Choroid plexus epithelial cell (primary cell): ENCODE data around the gene LAMC3.

Experiments used
- DNase-seq: peaks from one replicate; pipeline ENCODE4 v3.0.0-alpha.2; 2010; ENCODE audit warnings: low read depth
- H3K4me3 ChIP-seq: 2 replicates; pipeline ENCODE4 v1.5.1; 2011; ENCODE audit warnings: low read depth, mild to moderate bottlenecking, control low read depth, low read length, moderate library complexity
- CTCF ChIP-seq: conservative IDR thresholded peaks from 2 replicates; pipeline ENCODE4 v1.5.1; 2011; ENCODE audit warnings: low read depth, mild to moderate bottlenecking, control low read depth, inconsistent platforms, low read length, moderate library complexity

Gene LAMC3

GRCh38 chr9:131092030-131092429 is 83.1 kb downstream of the LAMC3 start:
- no peak for DNase-seq
- TF ChIP-seq CTCF: no peak
- H3K4me3 ChIP-seq: no peak overlapping the region

GRCh38 chr9:131092548-131093440 is 83.8 kb downstream of the LAMC3 start:
- no peak overlapping the region for H3K4me3 ChIP-seq
- TF ChIP-seq CTCF: no peak
- DNase-seq: no peak

GRCh38 chr9:131094015-131094414 is 85.0 kb downstream of the LAMC3 start:
- no peak overlapping the region for H3K4me3 ChIP-seq
- TF ChIP-seq CTCF: no peak
- no peak for DNase-seq

- TF ChIP-seq CTCF: no peak
- peak; percentile 70 for DNase-seq
- no peak overlapping the region for H3K4me3 ChIP-seq
These were observed 85.6 kb downstream of the LAMC3 start for GRCh38 chr9:131094622-131095021.

- no peak overlapping the region for H3K4me3 ChIP-seq
- no peak for TF ChIP-seq CTCF
- DNase-seq: no peak
These were observed 86.8 kb downstream of the LAMC3 start for GRCh38 chr9:131095666-131096268.

- no peak for DNase-seq
- peak; percentile 23 for TF ChIP-seq CTCF
- peak within 1 kb of the TSS; percentile 22 for H3K4me3 ChIP-seq
These were observed 87.5 kb downstream of the LAMC3 start, which contains the start of gene AIF1L for GRCh38 chr9:131096269-131097125. Gene AIF1L (plus strand): TSS chr9:131096531. CDS start chr9:131096630, 99 bp downstream.
